ENCODE results near the gene TNFRSF11A.

DNA sequence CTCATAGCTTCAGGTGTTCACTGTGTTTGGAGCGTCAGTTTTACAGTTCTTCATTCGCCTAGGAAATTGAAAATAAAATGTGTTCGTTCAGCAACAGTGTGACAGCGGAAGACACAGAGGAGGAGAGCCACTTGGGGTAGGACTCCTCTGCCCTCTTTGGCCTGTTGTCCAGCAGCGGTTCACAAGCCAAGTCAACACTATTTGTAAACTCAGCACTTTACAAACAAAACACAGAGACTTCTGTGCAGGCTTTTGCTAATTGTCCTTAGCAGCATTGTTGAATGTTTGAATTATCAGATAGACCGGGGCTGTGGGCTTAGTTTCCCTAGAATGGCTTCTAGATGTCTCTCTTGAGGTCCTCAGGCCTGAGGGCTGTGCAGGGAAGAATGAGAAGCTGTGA lies 73.2 kb downstream of the TNFRSF11A start:
- TF ChIP-seq, protein P1, sequence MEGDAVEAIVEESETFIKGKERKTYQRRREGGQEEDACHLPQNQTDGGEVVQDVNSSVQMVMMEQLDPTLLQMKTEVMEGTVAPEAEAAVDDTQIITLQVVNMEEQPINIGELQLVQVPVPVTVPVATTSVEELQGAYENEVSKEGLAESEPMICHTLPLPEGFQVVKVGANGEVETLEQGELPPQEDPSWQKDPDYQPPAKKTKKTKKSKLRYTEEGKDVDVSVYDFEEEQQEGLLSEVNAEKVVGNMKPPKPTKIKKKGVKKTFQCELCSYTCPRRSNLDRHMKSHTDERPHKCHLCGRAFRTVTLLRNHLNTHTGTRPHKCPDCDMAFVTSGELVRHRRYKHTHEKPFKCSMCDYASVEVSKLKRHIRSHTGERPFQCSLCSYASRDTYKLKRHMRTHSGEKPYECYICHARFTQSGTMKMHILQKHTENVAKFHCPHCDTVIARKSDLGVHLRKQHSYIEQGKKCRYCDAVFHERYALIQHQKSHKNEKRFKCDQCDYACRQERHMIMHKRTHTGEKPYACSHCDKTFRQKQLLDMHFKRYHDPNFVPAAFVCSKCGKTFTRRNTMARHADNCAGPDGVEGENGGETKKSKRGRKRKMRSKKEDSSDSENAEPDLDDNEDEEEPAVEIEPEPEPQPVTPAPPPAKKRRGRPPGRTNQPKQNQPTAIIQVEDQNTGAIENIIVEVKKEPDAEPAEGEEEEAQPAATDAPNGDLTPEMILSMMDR (IDR thresholded peaks at IDR 0.05; ENCODE audit: insufficient read depth, low read length) = no peak
- no peak for TF ChIP-seq REST (IDR thresholded peaks at IDR 0.05; ENCODE audit: insufficient replicate concordance, low read depth)
- TF ChIP-seq POLR2AphosphoS5 (IDR thresholded peaks at IDR 0.05; ENCODE audit: low read depth) = no peak

All from HL-60 (cell line).